ENCODE data around the gene HCFC1R1.

GRCh38 chr16:3057181-3058138 lies 33.7 kb upstream of the HCFC1R1 start:
- TF ChIP-seq CTCF (IDR thresholded peaks at IDR 0.05) = no peak
- TF ChIP-seq EP300 (IDR thresholded peaks at IDR 0.05) = no peak
- no peak for TF ChIP-seq POLR2A (IDR thresholded peaks at IDR 0.05)
- no peak for TF ChIP-seq POLR2AphosphoS5 (IDR thresholded peaks at IDR 0.05)

Data from sigmoid colon (tissue), 4 donors.